ENCODE data around the gene ARHGEF17.

DNA sequence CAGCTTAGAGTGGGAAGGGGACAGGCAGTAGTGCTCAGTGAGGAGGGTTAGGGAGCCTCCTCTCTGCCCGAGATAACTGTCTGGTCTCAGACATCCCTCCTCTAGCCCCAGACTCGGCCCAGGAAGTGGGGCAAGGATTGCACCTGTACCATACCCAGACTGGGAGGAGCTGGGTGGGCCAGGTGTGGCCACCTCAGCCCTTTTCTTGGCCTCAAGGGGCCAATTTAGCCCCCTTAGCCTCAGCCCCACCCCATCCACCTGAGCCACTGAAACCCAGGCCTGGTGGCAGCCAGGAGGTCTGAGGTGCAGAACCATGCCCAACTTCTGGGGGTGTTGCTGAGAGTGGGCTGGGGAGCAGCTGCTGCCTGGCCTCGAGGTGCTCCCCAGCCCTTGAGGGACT lies 74.7 kb downstream of the ARHGEF17 start:
- TF ChIP-seq CTCF (IDR thresholded peaks at IDR 0.05; ENCODE audit: low read depth, low read length, poor library complexity, severe bottlenecking) (no peak), EZH2phosphoT487 (IDR thresholded peaks at IDR 0.05; ENCODE audit: borderline replicate concordance, low read length) (no peak)
